Measurements from ENCODE around the gene NAV1.

Gene NAV1

GRCh38 chr1:201586806-201587205, 47.9 kb downstream of the NAV1 start:
- DNase-seq (ENCODE audit: low read depth in 3 of 3) = no peak

DNA sequence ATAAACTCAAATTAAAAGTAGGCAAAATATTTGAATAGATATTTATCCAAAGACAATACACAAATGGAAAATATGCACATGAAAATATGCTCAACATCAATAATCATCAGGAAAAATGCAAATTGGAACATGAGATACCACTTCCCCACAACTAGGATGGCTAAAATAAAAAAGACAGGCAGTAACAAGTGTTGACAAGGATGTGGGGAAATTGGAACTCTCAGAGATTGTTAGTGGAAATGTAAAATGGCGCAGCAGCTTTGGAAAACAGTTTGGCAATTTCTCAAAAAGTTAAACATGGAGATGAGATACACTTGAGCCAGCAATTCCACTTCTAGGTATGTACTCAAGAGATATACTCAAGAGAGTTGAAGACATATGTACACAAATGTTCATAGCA, 48.8 kb downstream of the NAV1 start:
- DNase-seq (ENCODE audit: low read depth in 3 of 3) = no peak
